Stimulated activated naive CD8-positive, alpha-beta T cell treated with anti-CD3 and anti-CD28 coated beads, Interleukin-15, Interleukin-2, amounts not matched to agents 100 ng/mL and 50 ng/mL, for 24 hours (primary cell): ENCODE data around the gene KRTAP4-7.
"Not testable (repeated sequence)": the region's sequence is repeated elsewhere in the genome, so short reads cannot be mapped to it uniquely, and the experiment has no call there.

Experiments used
- H3K27ac Mint-ChIP-seq: one replicate; pipeline ENCODE4 v1.8.0; 2021; ENCODE audit warnings: mild to moderate bottlenecking, mixed read lengths
- H3K27me3 Mint-ChIP-seq: one replicate; pipeline ENCODE4 v1.8.0; 2021; ENCODE audit warnings: mixed read lengths
- H3K36me3 Mint-ChIP-seq: one replicate; pipeline ENCODE4 v1.8.0; 2021; ENCODE audit warnings: low read depth, mixed read lengths
- H3K4me1 Mint-ChIP-seq: one replicate; pipeline ENCODE4 v1.8.0; 2021; ENCODE audit warnings: low read depth, mixed read lengths
- H3K4me3 Mint-ChIP-seq: one replicate; pipeline ENCODE4 v1.8.0; 2021; ENCODE audit warnings: mild to moderate bottlenecking, mixed read lengths
- H3K9me3 Mint-ChIP-seq: one replicate; pipeline ENCODE4 v1.8.0; 2021; ENCODE audit warnings: mixed read lengths

Gene KRTAP4-7

GRCh38 chr17:41084100-41084856, at the start of gene KRTAP4-7:
Gene KRTAP4-7, plus strand, starts transcription at chr17:41084150. Its CDS starts 57 bp downstream, at chr17:41084207.
- H3K27ac Mint-ChIP-seq, H3K36me3 Mint-ChIP-seq, H3K4me1 Mint-ChIP-seq, H3K4me3 Mint-ChIP-seq, H3K9me3 Mint-ChIP-seq: not testable (repeated sequence)
- H3K27me3 Mint-ChIP-seq = peaks cover 13% of the 10 kb centered on the region

DNA sequence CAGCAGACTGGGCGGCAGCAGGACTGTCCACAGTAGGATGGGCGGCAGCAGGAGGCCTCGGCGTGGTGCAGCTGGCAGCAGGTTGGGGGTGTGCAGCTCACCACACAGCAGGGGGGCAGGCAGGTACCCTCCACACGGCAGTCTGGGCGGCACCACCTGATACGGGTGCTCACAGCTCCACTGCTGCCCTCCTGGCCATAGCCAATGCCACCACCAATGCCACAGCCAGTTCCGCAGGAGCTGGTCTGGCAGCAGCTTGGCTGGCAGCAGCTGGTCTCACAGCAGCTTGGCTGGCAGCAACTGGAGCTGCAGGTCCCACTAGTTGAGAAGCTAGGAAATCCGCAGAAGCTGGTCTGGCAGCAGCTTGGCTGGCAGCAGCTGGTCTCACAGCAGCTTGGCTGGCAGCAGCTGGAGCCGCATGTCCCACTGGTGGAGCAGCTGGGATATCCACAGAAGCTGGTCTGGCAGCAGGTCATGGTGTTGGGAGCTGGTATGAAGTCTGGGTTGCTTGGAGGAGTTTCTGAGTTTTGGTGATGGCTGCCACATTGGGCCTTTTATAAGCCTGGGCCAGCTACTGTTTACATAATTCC, 49.5 kb upstream of the KRTAP4-7 start, which contains the start of gene KRTAP1-3:
TSS of gene KRTAP1-3 (minus strand) at position 529 of the 590 bp plus-strand sequence. CDS start at position 476, 53 bp downstream.
- H3K4me3 Mint-ChIP-seq, H3K36me3 Mint-ChIP-seq, H3K9me3 Mint-ChIP-seq, H3K27ac Mint-ChIP-seq, H3K4me1 Mint-ChIP-seq: not testable (repeated sequence)
- H3K27me3 Mint-ChIP-seq = peaks cover 17% of the 10 kb centered on the region

DNA sequence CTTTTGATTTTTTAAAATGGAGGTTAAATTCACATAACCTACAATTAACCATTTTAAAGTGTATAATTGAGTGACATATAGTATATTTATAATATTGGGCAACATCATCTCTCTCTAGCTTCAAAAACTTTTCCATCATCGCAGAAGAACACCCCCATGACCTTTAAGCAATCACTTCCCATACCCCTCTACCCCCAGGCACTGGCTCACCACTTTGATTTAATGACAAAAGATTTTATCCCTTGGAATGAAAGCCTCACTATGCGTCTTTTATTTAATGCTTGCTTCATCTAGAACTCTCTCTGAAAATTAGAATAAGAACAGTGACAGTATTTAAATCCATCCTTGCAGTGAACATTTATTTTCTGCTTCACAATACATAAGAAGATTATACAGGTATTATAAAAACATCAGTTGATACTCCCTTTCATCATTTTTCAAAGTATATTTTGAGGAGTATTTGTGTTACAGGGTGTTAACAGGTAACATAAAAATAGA, 46.0 kb upstream of the KRTAP4-7 start:
- Mint-ChIP-seq H3K9me3 (peaks cover 4% of the 10 kb centered on the region), H3K27me3 (peaks cover 18% of the 10 kb centered on the region), H3K36me3 (no peaks in the 10 kb centered on the region), H3K4me3 (no peak overlapping the region), H3K4me1 (no peaks in the 10 kb centered on the region), H3K27ac (no peak overlapping the region)

- not testable (repeated sequence) for H3K27ac Mint-ChIP-seq, H3K4me1 Mint-ChIP-seq, H3K4me3 Mint-ChIP-seq, H3K9me3 Mint-ChIP-seq, H3K36me3 Mint-ChIP-seq
- H3K27me3 Mint-ChIP-seq = peaks cover 20% of the 10 kb centered on the region
These were observed 43.0 kb upstream of the KRTAP4-7 start, which contains the start of gene KRTAP1-1 for GRCh38 chr17:41040783-41041571. Gene KRTAP1-1, minus strand, starts transcription at chr17:41041450. Its CDS starts 53 bp downstream, at chr17:41041397.

DNA sequence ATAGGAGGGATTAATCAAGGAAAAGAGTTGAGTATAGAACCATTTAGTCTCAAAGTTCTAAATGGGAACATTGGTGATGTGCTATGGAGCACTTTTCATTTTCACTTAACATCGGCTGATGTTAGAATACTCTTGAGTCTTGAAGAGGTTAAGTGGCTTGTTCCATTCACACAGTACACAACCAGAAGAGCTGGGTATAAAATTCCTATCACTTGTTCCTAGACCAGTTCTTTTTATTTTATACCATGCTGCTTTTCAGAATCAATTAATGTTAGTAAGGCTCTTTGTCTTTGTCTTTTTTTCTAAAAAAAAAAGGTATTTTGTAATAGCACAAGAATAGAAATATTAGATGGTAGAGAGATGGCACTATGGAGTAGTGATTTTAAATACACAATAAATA, 41.0 kb upstream of the KRTAP4-7 start:
- H3K36me3 Mint-ChIP-seq = no peaks in the 10 kb centered on the region
- peaks cover 24% of the 10 kb centered on the region for H3K27me3 Mint-ChIP-seq
- H3K4me1 Mint-ChIP-seq = no peaks in the 10 kb centered on the region
- no peak overlapping the region for H3K4me3 Mint-ChIP-seq
- no peak overlapping the region for H3K27ac Mint-ChIP-seq
- H3K9me3 Mint-ChIP-seq = peaks cover 9% of the 10 kb centered on the region

GRCh38 chr17:41046735-41047465, 37.0 kb upstream of the KRTAP4-7 start, which contains the start of gene KRTAP2-1:
Gene KRTAP2-1, minus strand, starts transcription at chr17:41047316. Its CDS starts 49 bp downstream, at chr17:41047267.
- peaks cover 16% of the 10 kb centered on the region for H3K27me3 Mint-ChIP-seq
- not testable (repeated sequence) for H3K4me1 Mint-ChIP-seq, H3K36me3 Mint-ChIP-seq, H3K4me3 Mint-ChIP-seq, H3K9me3 Mint-ChIP-seq, H3K27ac Mint-ChIP-seq

- Mint-ChIP-seq H3K27ac (no peak overlapping the region), H3K9me3 (peaks cover 2% of the 10 kb centered on the region), H3K4me3 (no peak overlapping the region), H3K36me3 (no peaks in the 10 kb centered on the region), H3K4me1 (no peaks in the 10 kb centered on the region), H3K27me3 (peaks cover 11% of the 10 kb centered on the region)
These were observed 35.5 kb upstream of the KRTAP4-7 start for GRCh38 chr17:41048441-41048840.

DNA sequence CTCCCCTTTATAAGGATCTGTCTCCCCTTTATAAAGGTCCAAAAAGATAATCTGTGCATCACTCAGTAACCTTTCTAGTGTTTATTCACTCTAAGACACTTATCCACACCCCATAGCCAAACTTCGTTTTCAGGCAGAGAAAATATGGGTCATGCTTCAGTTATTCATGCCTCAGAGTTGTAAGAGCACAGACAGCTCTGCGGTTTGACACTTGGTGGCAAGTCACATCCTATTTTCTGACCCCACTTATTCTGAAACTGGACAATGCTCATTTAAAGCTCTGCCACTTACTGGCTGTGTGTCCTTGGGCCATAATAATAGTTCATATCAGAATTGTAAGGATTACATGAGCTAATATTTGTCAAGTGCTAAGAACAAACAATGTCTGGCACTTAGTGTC, 34.8 kb upstream of the KRTAP4-7 start:
- H3K9me3 Mint-ChIP-seq = no peaks in the 10 kb centered on the region
- no peaks in the 10 kb centered on the region for H3K36me3 Mint-ChIP-seq
- peaks cover 11% of the 10 kb centered on the region for H3K27me3 Mint-ChIP-seq
- no peak overlapping the region for H3K27ac Mint-ChIP-seq
- no peaks in the 10 kb centered on the region for H3K4me1 Mint-ChIP-seq
- H3K4me3 Mint-ChIP-seq = no peak overlapping the region

DNA sequence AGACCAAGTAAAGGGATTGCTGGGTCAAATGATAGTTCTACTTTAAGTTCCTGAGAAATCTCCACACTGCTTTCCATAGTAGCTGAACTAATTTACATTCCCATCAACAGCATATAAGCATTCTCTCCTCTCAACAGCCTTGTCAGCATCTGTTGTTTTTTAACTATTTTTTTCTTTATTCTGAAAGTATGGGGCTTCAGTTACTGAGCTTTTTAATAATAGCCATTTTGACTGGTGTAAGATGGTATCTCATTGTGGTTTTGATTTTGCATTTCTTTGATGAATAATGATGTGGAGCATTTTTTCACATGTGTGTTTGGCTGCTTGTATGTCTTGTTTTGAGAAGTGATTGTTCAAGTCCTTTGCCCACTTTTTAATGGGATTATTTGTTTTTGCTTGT, 31.4 kb upstream of the KRTAP4-7 start:
- peaks cover 24% of the 10 kb centered on the region for H3K27me3 Mint-ChIP-seq
- H3K4me1 Mint-ChIP-seq = no peaks in the 10 kb centered on the region
- H3K27ac Mint-ChIP-seq = no peak overlapping the region
- H3K9me3 Mint-ChIP-seq = no peaks in the 10 kb centered on the region
- no peak overlapping the region for H3K4me3 Mint-ChIP-seq
- H3K36me3 Mint-ChIP-seq = no peaks in the 10 kb centered on the region

GRCh38 chr17:41054025-41054424, 29.9 kb upstream of the KRTAP4-7 start:
- H3K4me3 Mint-ChIP-seq = no peak overlapping the region
- H3K27ac Mint-ChIP-seq = no peak overlapping the region
- H3K9me3 Mint-ChIP-seq = no peaks in the 10 kb centered on the region
- H3K36me3 Mint-ChIP-seq = no peaks in the 10 kb centered on the region
- no peaks in the 10 kb centered on the region for H3K4me1 Mint-ChIP-seq
- H3K27me3 Mint-ChIP-seq = peaks cover 35% of the 10 kb centered on the region

DNA sequence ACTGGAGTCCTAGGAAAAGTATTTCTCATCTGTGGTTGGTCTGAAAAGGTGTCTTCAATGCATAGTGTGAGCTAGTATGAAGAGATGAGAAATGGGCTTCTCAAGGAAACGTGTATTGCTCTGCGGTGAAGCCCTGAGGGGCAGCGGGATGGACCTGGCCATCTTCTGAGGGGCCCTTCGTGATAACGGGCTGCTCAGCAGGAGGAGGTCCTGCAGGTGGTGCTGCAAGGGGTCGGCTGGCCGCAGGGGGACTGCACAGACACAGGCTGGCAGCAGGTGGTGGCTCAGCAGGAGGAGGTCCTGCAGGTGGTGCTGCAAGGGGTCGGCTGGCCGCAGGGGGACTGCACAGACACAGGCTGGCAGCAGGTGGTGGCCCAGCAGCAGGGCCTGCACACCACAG, 29.4 kb upstream of the KRTAP4-7 start:
- H3K36me3 Mint-ChIP-seq, H3K4me1 Mint-ChIP-seq, H3K27ac Mint-ChIP-seq, H3K9me3 Mint-ChIP-seq, H3K4me3 Mint-ChIP-seq: not testable (repeated sequence)
- H3K27me3 Mint-ChIP-seq = peaks cover 40% of the 10 kb centered on the region

GRCh38 chr17:41055130-41055529, 28.8 kb upstream of the KRTAP4-7 start, which contains the start of gene KRTAP2-2:
Gene KRTAP2-2, minus strand, starts transcription at chr17:41055230. Its CDS starts 19 bp downstream, at chr17:41055211.
- H3K27ac Mint-ChIP-seq, H3K4me1 Mint-ChIP-seq, H3K36me3 Mint-ChIP-seq, H3K9me3 Mint-ChIP-seq, H3K4me3 Mint-ChIP-seq: not testable (repeated sequence)
- peaks cover 42% of the 10 kb centered on the region for H3K27me3 Mint-ChIP-seq

DNA sequence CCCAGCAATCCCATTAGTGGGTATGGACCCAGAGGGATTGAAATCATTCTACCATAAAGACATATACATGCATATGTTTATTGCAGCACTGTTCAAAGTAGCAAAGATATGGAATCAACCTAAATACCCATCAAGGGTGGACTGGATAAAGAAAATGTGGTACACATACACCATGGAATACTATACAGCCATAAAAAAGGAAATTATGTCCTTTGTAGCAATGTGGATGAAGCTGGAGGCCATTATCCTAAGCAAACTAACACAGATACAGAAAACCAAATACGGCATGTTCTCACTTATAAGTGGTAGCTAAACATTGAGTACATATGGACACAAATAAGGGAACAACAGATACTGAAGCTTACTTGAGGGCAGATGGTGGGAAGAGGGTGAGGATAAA, 26.4 kb upstream of the KRTAP4-7 start:
- H3K4me1 Mint-ChIP-seq = no peaks in the 10 kb centered on the region
- H3K9me3 Mint-ChIP-seq = no peaks in the 10 kb centered on the region
- no peak overlapping the region for H3K27ac Mint-ChIP-seq
- H3K36me3 Mint-ChIP-seq = no peaks in the 10 kb centered on the region
- H3K4me3 Mint-ChIP-seq = no peak overlapping the region
- H3K27me3 Mint-ChIP-seq = peaks cover 53% of the 10 kb centered on the region

DNA sequence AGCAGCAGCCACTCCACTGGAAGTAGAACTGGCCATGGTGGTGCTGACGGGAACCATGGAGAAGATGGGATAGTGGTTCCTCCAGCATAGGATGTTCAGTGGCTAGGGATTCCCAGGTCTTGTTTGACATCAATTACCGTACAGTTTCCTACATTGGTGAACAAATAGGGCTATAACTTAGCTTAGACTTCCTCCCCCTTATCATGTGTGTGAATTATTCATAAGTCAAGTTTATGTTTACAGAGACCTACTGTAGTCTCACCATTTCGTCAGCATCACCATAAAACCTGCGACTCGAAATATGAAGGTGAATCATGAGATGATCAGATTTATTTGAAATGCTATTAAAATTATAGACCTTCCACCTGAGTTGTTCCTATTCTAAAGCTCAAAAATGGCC, 25.2 kb upstream of the KRTAP4-7 start:
- H3K27ac Mint-ChIP-seq = no peak overlapping the region
- H3K36me3 Mint-ChIP-seq = no peaks in the 10 kb centered on the region
- no peaks in the 10 kb centered on the region for H3K4me1 Mint-ChIP-seq
- no peaks in the 10 kb centered on the region for H3K9me3 Mint-ChIP-seq
- peaks cover 53% of the 10 kb centered on the region for H3K27me3 Mint-ChIP-seq
- no peak overlapping the region for H3K4me3 Mint-ChIP-seq
